Ectodermal cell (in vitro differentiated cells): ENCODE measurements around the gene ADAMTS14.
"Not testable (repeated sequence)": the region's sequence is repeated elsewhere in the genome, so short reads cannot be mapped to it uniquely, and the experiment has no call there.

Experiments used
- H3K27ac ChIP-seq: 2 replicates; pipeline ENCODE4 v1.7.0; 2013; ENCODE audit warnings: mild to moderate bottlenecking, low read depth, low read length; ENCODE audit not compliant: insufficient read depth, poor library complexity, severe bottlenecking
- H3K27me3 ChIP-seq: 2 replicates; pipeline ENCODE4 v1.7.0; 2013; ENCODE audit warnings: mild to moderate bottlenecking, low read length; ENCODE audit not compliant: insufficient read depth, control insufficient read depth, poor library complexity, severe bottlenecking
- H3K36me3 ChIP-seq: one replicate; pipeline ENCODE4 v1.7.0; 2013; ENCODE audit warnings: low read length; ENCODE audit not compliant: control insufficient read depth, insufficient read depth
- H3K4me1 ChIP-seq: one replicate; pipeline ENCODE4 v1.7.0; 2013; ENCODE audit warnings: low read length; ENCODE audit not compliant: control insufficient read depth, insufficient read depth
- H3K4me3 ChIP-seq: 2 replicates; pipeline ENCODE4 v1.7.0; 2013; ENCODE audit warnings: low read depth, low read length, control low read depth; ENCODE audit not compliant: insufficient read depth
- H3K9me3 ChIP-seq: 2 replicates; pipeline ENCODE4 v1.7.0; 2013; ENCODE audit warnings: mild to moderate bottlenecking, low read length, moderate library complexity; ENCODE audit not compliant: control insufficient read depth
- WGBS, 2 experiments: methylation state at CpG; one replicate each; pipeline ENCODE4 v1.1.7; 2013; ENCODE audit warnings: missing lambda C conversion rate in 2 of 2; 5-methylcytosine and 5-hydroxymethylcytosine counted together

ADAMTS14 gene

GRCh38 chr10:70656489-70656888 is 15.8 kb upstream of the ADAMTS14 start:
- H3K4me1 ChIP-seq = no peaks in the 10 kb centered on the region
- no peaks in the 10 kb centered on the region for H3K36me3 ChIP-seq
- H3K9me3 ChIP-seq = peaks cover 2% of the 10 kb centered on the region
- no peak overlapping the region for H3K4me3 ChIP-seq
- H3K27me3 ChIP-seq = no peaks in the 10 kb centered on the region
- WGBS, 2 experiments = 62% methylated on average over 3 of the region's 3 CpGs
- no peak overlapping the region for H3K27ac ChIP-seq

- 97% methylated on average over 6 of the region's 6 CpGs for WGBS, 2 experiments
- H3K9me3 ChIP-seq = peaks cover under 1% of the 10 kb centered on the region
Observed at GRCh38 chr10:70657041-70657440, 15.3 kb upstream of the ADAMTS14 start.

GRCh38 chr10:70658582-70659136 is 13.6 kb upstream of the ADAMTS14 start:
- H3K36me3 ChIP-seq = no peaks in the 10 kb centered on the region
- H3K4me1 ChIP-seq = no peaks in the 10 kb centered on the region
- H3K9me3 ChIP-seq = no peaks in the 10 kb centered on the region
- no CpG with 5 or more reads among the region's 1 CpG for WGBS, 2 experiments
- no peaks in the 10 kb centered on the region for H3K27me3 ChIP-seq
- H3K27ac ChIP-seq = no peak overlapping the region
- H3K4me3 ChIP-seq = no peak overlapping the region

More at GRCh38 chr10:70657041-70657440, 15.3 kb upstream of the ADAMTS14 start:
- no peaks in the 10 kb centered on the region for H3K27me3 ChIP-seq
- H3K36me3 ChIP-seq = no peaks in the 10 kb centered on the region
- no peak overlapping the region for H3K4me3 ChIP-seq
- no peaks in the 10 kb centered on the region for H3K4me1 ChIP-seq
- H3K27ac ChIP-seq = no peak overlapping the region

GRCh38 chr10:70659306-70659705 is 13.0 kb upstream of the ADAMTS14 start:
- Histone ChIP-seq H3K4me3 (no peak overlapping the region), H3K27ac (no peak overlapping the region), H3K9me3 (no peaks in the 10 kb centered on the region), H3K36me3 (no peaks in the 10 kb centered on the region), H3K4me1 (peaks cover 2% of the 10 kb centered on the region), H3K27me3 (no peaks in the 10 kb centered on the region)
- WGBS, 2 experiments = 88 to 96% methylated on average over 1 of the region's 1 CpG

- Histone ChIP-seq H3K4me1 (peaks cover 12% of the 10 kb centered on the region), H3K9me3 (no peaks in the 10 kb centered on the region), H3K27me3 (no peaks in the 10 kb centered on the region), H3K36me3 (no peaks in the 10 kb centered on the region), H3K27ac (no peak overlapping the region), H3K4me3 (no peak overlapping the region)
- WGBS, 2 experiments = 96 to 97% methylated on average over 4 of the region's 4 CpGs
Observed at GRCh38 chr10:70660722-70661121, 11.6 kb upstream of the ADAMTS14 start.

- Histone ChIP-seq H3K27me3 (no peaks in the 10 kb centered on the region), H3K36me3 (no peaks in the 10 kb centered on the region), H3K27ac (no peak overlapping the region), H3K9me3 (no peaks in the 10 kb centered on the region), H3K4me3 (no peak overlapping the region), H3K4me1 (peaks cover 12% of the 10 kb centered on the region)
- WGBS, 2 experiments = 85 to 90% methylated on average over 11 of the region's 11 CpGs
Observed at GRCh38 chr10:70661623-70662361, 10.5 kb upstream of the ADAMTS14 start.

GRCh38 chr10:70662362-70663220 is 9.7 kb upstream of the ADAMTS14 start:
- Histone ChIP-seq H3K36me3 (no peaks in the 10 kb centered on the region), H3K27ac (no peak overlapping the region), H3K27me3 (no peaks in the 10 kb centered on the region), H3K4me3 (no peak overlapping the region), H3K4me1 (peaks cover 12% of the 10 kb centered on the region), H3K9me3 (no peaks in the 10 kb centered on the region)
- 94% methylated on average over 12 of the region's 12 CpGs for WGBS, 2 experiments

- Histone ChIP-seq H3K27ac (peak overlapping the region; percentile 70), H3K4me1 (peaks cover 12% of the 10 kb centered on the region)
- H3K4me3 ChIP-seq, H3K9me3 ChIP-seq, H3K27me3 ChIP-seq, H3K36me3 ChIP-seq: not testable (repeated sequence)
- WGBS, 2 experiments = 93 to 94% methylated on average over 9 to 10 of the region's 10 CpGs
Observed at GRCh38 chr10:70663458-70664409, 8.6 kb upstream of the ADAMTS14 start.

- Histone ChIP-seq H3K4me3 (no peak overlapping the region), H3K36me3 (no peaks in the 10 kb centered on the region), H3K9me3 (no peaks in the 10 kb centered on the region), H3K27ac (peak overlapping the region; percentile 70), H3K4me1 (peaks cover 12% of the 10 kb centered on the region), H3K27me3 (no peaks in the 10 kb centered on the region)
- WGBS, 2 experiments = 58 to 77% methylated on average over 6 of the region's 6 CpGs
Observed at GRCh38 chr10:70664702-70665195, 7.6 kb upstream of the ADAMTS14 start.
